MCF 10A (cell line): ENCODE measurements around the gene ADAM22. TPM values are rescaled to one million over a fixed set of nuclear protein-coding genes. Genes with fewer than 3 reads are reported as not detected.

Experiments
- BruUV-seq: library from RNA; stranded (reverse); fragments of 400-500 nt; replicated peaks from 2 replicates; lab custom pipeline; 2021; lab: Mats Ljungman, UMichigan
- CTCF ChIA-PET: fragments of 300-600 bp; sonication (Branson Sonifier 250); formaldehyde crosslinking; extraction: SDS; loops from one replicate; lab custom pipeline; 2021; ENCODE audit warnings: antibody characterized with exemption, inconsistent platforms; lab: Yijun Ruan, JAX
- POLR2A ChIA-PET: fragments of 300-600, 350-650 bp; sonication (Branson Sonifier 250); formaldehyde crosslinking; extraction: SDS; loops from one replicate; lab custom pipeline; 2020; ENCODE audit warnings: antibody characterized with exemption, inconsistent platforms; lab: Yijun Ruan, JAX
- DNase-seq: peaks from one replicate; pipeline ENCODE4 v3.0.0-alpha.2; 2018; ENCODE audit not compliant: unreplicated experiment
- H3K27ac Mint-ChIP-seq: one replicate; pipeline ENCODE4 v1.8.0; 2022; ENCODE audit warnings: mild to moderate bottlenecking, low read depth, mixed read lengths; ENCODE audit not compliant: unreplicated experiment
- H3K27me3 Mint-ChIP-seq: one replicate; pipeline ENCODE4 v1.8.0; 2022; ENCODE audit warnings: mixed read lengths; ENCODE audit not compliant: insufficient read depth, unreplicated experiment
- H3K36me3 Mint-ChIP-seq: one replicate; pipeline ENCODE4 v1.8.0; 2022; ENCODE audit warnings: mild to moderate bottlenecking, moderate library complexity, mixed read lengths; ENCODE audit not compliant: insufficient read depth, unreplicated experiment
- H3K4me1 Mint-ChIP-seq: one replicate; pipeline ENCODE4 v1.8.0; 2022; ENCODE audit warnings: mixed read lengths; ENCODE audit not compliant: insufficient read depth, unreplicated experiment
- H3K4me3 Mint-ChIP-seq: one replicate; pipeline ENCODE4 v1.8.0; 2022; ENCODE audit warnings: mild to moderate bottlenecking, moderate library complexity, mixed read lengths; ENCODE audit not compliant: unreplicated experiment
- H3K9me3 Mint-ChIP-seq: one replicate; pipeline ENCODE4 v1.8.0; 2022; ENCODE audit warnings: mixed read lengths; ENCODE audit not compliant: unreplicated experiment
- CTCF ChIP-seq: fragments of 200-600 bp; IDR thresholded peaks from one replicate; pipeline ENCODE4 v1.8.0; 2022; ENCODE audit warnings: antibody characterized with exemption, mild to moderate bottlenecking; ENCODE audit not compliant: unreplicated experiment
- intact Hi-C: fragments of 100-400 bp; cut with micrococcal nuclease; formaldehyde crosslinking; loops from 2 replicates; pipeline ENCODE4 v1.14.1; 2022
- total RNA-seq: library from RNA; stranded (reverse); gene quantifications from 2 replicates; pipeline ENCODE4 v1.2.3, GENCODE V29; 2022

ADAM22 gene
- total RNA-seq, 1 experiment from 2014 or later = not detected

- BruUV-seq = no TSS peak
- intact Hi-C loops = no loop called here
- ChIA-PET POLR2A (no interaction called here), CTCF (interaction anchor here (0.6 kb wide), 1 partner anchor 48 kb away, joined by 3 read pairs; no protein-coding TSS in a partner anchor)
- TF ChIP-seq CTCF = no peak
- peaks cover 36% of the 10 kb centered on the region for H3K27me3 Mint-ChIP-seq
- DNase-seq = no peak
- no peaks in the 10 kb centered on the region for H3K4me1 Mint-ChIP-seq
- no peak overlapping the region for H3K4me3 Mint-ChIP-seq
- H3K36me3 Mint-ChIP-seq = no peaks in the 10 kb centered on the region
- no peaks in the 10 kb centered on the region for H3K9me3 Mint-ChIP-seq
- no peak overlapping the region for H3K27ac Mint-ChIP-seq
Observed at GRCh38 chr7:88012086-88012485, 78.0 kb downstream of the ADAM22 start.

GRCh38 chr7:88013981-88014380 lies 79.9 kb downstream of the ADAM22 start:
- H3K9me3 Mint-ChIP-seq = no peaks in the 10 kb centered on the region
- intact Hi-C loops = no loop called here
- DNase-seq = no peak
- TF ChIP-seq CTCF = no peak
- ChIA-PET CTCF (no interaction called here), POLR2A (no interaction called here)
- H3K36me3 Mint-ChIP-seq = no peaks in the 10 kb centered on the region
- H3K27me3 Mint-ChIP-seq = peaks cover 36% of the 10 kb centered on the region
- H3K4me1 Mint-ChIP-seq = no peaks in the 10 kb centered on the region
- H3K27ac Mint-ChIP-seq = no peak overlapping the region
- BruUV-seq = no TSS peak
- no peak overlapping the region for H3K4me3 Mint-ChIP-seq

- BruUV-seq = no TSS peak
- intact Hi-C loops = no loop called here
- no peak for DNase-seq
- Mint-ChIP-seq H3K36me3 (no peaks in the 10 kb centered on the region), H3K4me1 (no peaks in the 10 kb centered on the region), H3K9me3 (no peaks in the 10 kb centered on the region), H3K4me3 (no peak overlapping the region), H3K27ac (no peak overlapping the region), H3K27me3 (peaks cover 36% of the 10 kb centered on the region)
- TF ChIP-seq CTCF = no peak
- CTCF ChIA-PET = no interaction called here
- POLR2A ChIA-PET = no interaction called here
Observed at GRCh38 chr7:88014581-88014980, 80.5 kb downstream of the ADAM22 start.

- BruUV-seq = no TSS peak
- TF ChIP-seq CTCF = no peak
- POLR2A ChIA-PET = interaction anchor here (0.6 kb wide), 1 partner anchor 733 kb away, joined by 3 read pairs; no protein-coding TSS in a partner anchor
- no peak for DNase-seq
- Mint-ChIP-seq H3K4me1 (no peaks in the 10 kb centered on the region), H3K27ac (no peak overlapping the region), H3K9me3 (no peaks in the 10 kb centered on the region), H3K27me3 (peaks cover 36% of the 10 kb centered on the region), H3K4me3 (no peak overlapping the region), H3K36me3 (no peaks in the 10 kb centered on the region)
- intact Hi-C loops = no loop called here
- CTCF ChIA-PET = no interaction called here
Observed at GRCh38 chr7:88015309-88015708, 81.3 kb downstream of the ADAM22 start.
